MM.1S (cell line): Measurements from ENCODE around the gene AATK.

Experiments used
- DNase-seq: peaks from one replicate; pipeline ENCODE4 v3.0.0-alpha.2; 2015
- H2AFZ ChIP-seq: fragments of 300-600 bp; sonication (generic); 2 replicates; pipeline ENCODE4 v1.6.0; 2016; ENCODE audit warnings: antibody characterized with exemption, low read length
- H3F3A ChIP-seq: fragments of 300-600 bp; sonication (generic); 2 replicates; pipeline ENCODE4 v1.6.1; 2016; ENCODE audit warnings: mild to moderate bottlenecking, antibody characterized with exemption, low read length, moderate library complexity, mixed read lengths; ENCODE audit not compliant: insufficient read depth
- H3K27ac ChIP-seq: fragments of 300-600 bp; sonication (generic); 2 replicates; pipeline ENCODE4 v1.5.1; 2016; ENCODE audit warnings: mild to moderate bottlenecking, low read length
- H3K27me3 ChIP-seq: fragments of 300-600 bp; sonication (generic); replicated peaks from 2 replicates; pipeline ENCODE4 v1.6.0; 2016; ENCODE audit warnings: low read length; ENCODE audit not compliant: insufficient read depth
- H3K36me3 ChIP-seq: fragments of 300-600 bp; sonication (generic); replicated peaks from 2 replicates; pipeline ENCODE4 v1.6.1; 2016; ENCODE audit warnings: mild to moderate bottlenecking, low read length, mixed read lengths; ENCODE audit not compliant: insufficient read depth
- H3K4me1 ChIP-seq: fragments of 300-600 bp; sonication (generic); 2 replicates; pipeline ENCODE4 v1.6.1; 2016; ENCODE audit warnings: low read length, mixed read lengths
- H3K4me2 ChIP-seq: fragments of 300-600 bp; sonication (generic); 2 replicates; pipeline ENCODE4 v1.6.0; 2016; ENCODE audit warnings: low read depth, low read length
- H3K4me3 ChIP-seq: fragments of 300-600 bp; sonication (generic); 2 replicates; pipeline ENCODE4 v1.5.1; 2016; ENCODE audit warnings: low read length, mixed read lengths
- H3K79me2 ChIP-seq: fragments of 300-600 bp; sonication (generic); 2 replicates; pipeline ENCODE4 v1.6.1; 2016; ENCODE audit warnings: mixed run types, low read length, mixed read lengths
- H3K9ac ChIP-seq: fragments of 300-600 bp; sonication (generic); 2 replicates; pipeline ENCODE4 v1.6.1; 2016; ENCODE audit warnings: low read length, mixed read lengths
- H3K9me2 ChIP-seq: fragments of 300-600 bp; sonication (generic); replicated peaks from 2 replicates; pipeline ENCODE4 v1.6.1; 2016; ENCODE audit warnings: mild to moderate bottlenecking, low read length, mixed read lengths; ENCODE audit not compliant: insufficient read depth
- H3K9me3 ChIP-seq: fragments of 300-600 bp; sonication (generic); replicated peaks from 2 replicates; pipeline ENCODE4 v1.6.1; 2016; ENCODE audit warnings: mild to moderate bottlenecking, low read length, mixed read lengths; ENCODE audit not compliant: insufficient read depth
- H4K20me1 ChIP-seq: fragments of 300-600 bp; sonication (generic); 2 replicates; pipeline ENCODE4 v1.6.1; 2016; ENCODE audit warnings: mild to moderate bottlenecking, low read length, moderate library complexity, mixed read lengths; ENCODE audit not compliant: insufficient read depth
- EZH2 ChIP-seq: fragments of 300-600 bp; sonication (generic); optimal IDR thresholded peaks from 2 replicates; pipeline ENCODE3; 2017; ENCODE audit warnings: low read depth, mild to moderate bottlenecking, antibody characterized with exemption, low read length, mixed read lengths
- EZH2phosphoT487 ChIP-seq: fragments of 300-600 bp; sonication (generic); IDR thresholded peaks from 2 replicates; pipeline ENCODE4 v1.6.1; 2018; ENCODE audit warnings: antibody characterized with exemption, low read length
- TF ChIP-seq, protein P1 (sequence below): fragments of 300-600 bp; sonication (generic); IDR thresholded peaks from 2 replicates; pipeline ENCODE4 v1.5.1; 2016; ENCODE audit warnings: antibody characterized with exemption, low read length, mixed read lengths

The AATK gene

DNA sequence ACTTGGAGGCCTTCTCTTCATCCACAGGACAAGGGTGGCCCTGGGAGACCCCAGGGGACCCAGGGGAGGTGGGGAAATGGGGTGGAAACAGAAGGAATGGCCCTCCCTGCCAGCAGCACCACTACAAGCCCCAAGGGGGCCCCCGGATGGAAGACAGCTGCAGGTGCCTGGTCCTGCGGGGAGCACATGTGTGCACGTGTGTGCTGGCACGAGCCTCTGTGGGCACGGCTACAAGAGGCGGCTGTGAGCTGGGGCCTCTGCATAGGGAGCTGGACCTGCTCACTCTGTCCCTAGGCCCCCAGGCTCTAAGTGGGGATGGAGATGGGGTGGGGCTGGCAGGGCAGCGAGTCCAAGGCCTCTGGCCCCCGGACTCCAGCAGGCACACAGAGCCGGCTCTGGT, 13.2 kb upstream of the AATK start:
- no peak for DNase-seq
- Histone ChIP-seq H3K9ac (no peak overlapping the region), H3K9me3 (no peaks in the 10 kb centered on the region), H3K4me2 (no peak overlapping the region), H3K79me2 (no peaks in the 10 kb centered on the region), H3K4me3 (no peak overlapping the region), H3K36me3 (no peaks in the 10 kb centered on the region), H3K27me3 (peaks cover 94% of the 10 kb centered on the region), H3F3A (no peaks in the 10 kb centered on the region), H3K9me2 (no peaks in the 10 kb centered on the region), H3K4me1 (no peaks in the 10 kb centered on the region), H2AFZ (no peak overlapping the region), H4K20me1 (no peaks in the 10 kb centered on the region), H3K27ac (no peak overlapping the region)
- TF ChIP-seq EZH2phosphoT487 (no peak), EZH2 (no peak)
- TF ChIP-seq, protein P1, sequence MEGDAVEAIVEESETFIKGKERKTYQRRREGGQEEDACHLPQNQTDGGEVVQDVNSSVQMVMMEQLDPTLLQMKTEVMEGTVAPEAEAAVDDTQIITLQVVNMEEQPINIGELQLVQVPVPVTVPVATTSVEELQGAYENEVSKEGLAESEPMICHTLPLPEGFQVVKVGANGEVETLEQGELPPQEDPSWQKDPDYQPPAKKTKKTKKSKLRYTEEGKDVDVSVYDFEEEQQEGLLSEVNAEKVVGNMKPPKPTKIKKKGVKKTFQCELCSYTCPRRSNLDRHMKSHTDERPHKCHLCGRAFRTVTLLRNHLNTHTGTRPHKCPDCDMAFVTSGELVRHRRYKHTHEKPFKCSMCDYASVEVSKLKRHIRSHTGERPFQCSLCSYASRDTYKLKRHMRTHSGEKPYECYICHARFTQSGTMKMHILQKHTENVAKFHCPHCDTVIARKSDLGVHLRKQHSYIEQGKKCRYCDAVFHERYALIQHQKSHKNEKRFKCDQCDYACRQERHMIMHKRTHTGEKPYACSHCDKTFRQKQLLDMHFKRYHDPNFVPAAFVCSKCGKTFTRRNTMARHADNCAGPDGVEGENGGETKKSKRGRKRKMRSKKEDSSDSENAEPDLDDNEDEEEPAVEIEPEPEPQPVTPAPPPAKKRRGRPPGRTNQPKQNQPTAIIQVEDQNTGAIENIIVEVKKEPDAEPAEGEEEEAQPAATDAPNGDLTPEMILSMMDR, result no peak

DNA sequence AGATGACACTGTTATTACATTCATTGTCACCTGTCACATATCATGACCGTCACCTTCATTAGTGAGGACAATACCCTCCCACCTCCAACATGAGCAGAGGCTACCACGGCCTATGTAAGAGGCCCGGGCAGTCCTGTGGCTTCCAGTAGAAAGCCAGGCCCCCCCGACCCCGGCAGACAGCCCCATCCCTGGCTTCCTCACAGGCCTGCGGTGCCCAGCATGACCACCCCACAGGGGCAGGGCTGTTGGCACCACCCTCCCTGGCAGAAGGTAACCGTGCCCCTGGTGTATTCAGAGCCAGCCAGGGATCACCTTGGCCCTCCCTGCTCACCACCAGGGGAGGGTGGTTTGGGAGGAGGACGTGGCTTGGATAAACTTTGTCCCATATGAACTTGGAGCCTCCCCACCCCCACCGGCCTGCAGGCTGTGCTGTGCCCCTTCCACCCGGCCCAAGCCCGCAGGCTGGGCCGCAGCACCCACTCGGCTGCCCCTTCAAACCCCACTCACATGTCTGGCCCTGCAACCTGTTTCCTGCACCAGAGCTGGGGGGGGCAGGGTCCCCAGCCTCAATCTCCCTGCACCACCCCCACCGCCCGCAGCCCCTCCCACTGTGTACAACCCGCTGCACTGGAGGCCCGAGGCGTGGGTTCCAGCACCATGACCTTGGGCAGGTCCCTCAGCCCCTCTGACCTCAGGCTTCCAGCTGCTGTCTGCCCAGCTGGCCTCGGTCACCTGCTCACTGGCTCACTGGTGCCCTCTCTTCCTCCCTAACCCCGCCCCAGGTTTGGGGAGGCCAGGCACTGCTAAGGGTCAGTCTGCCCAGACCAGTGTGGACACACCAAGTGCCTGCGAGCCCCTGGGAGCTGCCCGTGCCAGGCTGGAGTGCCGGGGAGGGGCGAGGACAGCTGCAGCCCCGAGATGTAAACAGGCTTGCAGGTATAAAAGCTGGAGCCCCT, 12.4 kb upstream of the AATK start:
- Histone ChIP-seq H3K9ac (no peak overlapping the region), H3F3A (no peaks in the 10 kb centered on the region), H3K79me2 (no peaks in the 10 kb centered on the region), H3K4me3 (no peak overlapping the region), H3K9me3 (no peaks in the 10 kb centered on the region), H3K4me2 (no peak overlapping the region), H2AFZ (no peak overlapping the region), H3K36me3 (no peaks in the 10 kb centered on the region), H3K4me1 (no peaks in the 10 kb centered on the region), H4K20me1 (no peaks in the 10 kb centered on the region), H3K27me3 (peaks cover 94% of the 10 kb centered on the region), H3K9me2 (no peaks in the 10 kb centered on the region), H3K27ac (no peak overlapping the region)
- TF ChIP-seq, protein P1, result no peak
- TF ChIP-seq EZH2, result no peak
- TF ChIP-seq EZH2phosphoT487, result no peak
- DNase-seq, result no peak

DNA sequence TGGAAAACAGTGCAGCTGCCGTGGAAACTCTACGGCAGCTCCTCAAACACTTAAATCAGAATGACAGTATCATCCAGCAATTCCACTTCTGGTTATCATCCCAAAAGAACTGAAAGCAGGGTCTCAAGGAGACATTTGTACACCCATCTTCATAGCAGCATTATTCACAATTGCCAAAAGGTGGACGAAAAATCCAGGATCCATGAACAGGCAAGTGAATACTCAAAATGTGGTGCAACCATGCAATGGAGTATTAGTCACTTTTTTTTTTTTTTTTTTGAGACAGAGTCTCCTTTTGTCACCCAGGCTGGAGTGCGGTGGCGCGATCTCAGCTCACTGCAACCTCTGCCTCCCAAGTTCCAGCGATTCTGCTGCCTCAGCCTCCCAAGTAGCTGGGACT, 10.6 kb upstream of the AATK start:
- H3K4me2 ChIP-seq, result no peak overlapping the region
- no peak overlapping the region for H3K9ac ChIP-seq
- H3K4me3 ChIP-seq, result no peak overlapping the region
- H2AFZ ChIP-seq, result no peak overlapping the region
- H3K9me3 ChIP-seq, result no peaks in the 10 kb centered on the region
- H3F3A ChIP-seq, result no peaks in the 10 kb centered on the region
- no peaks in the 10 kb centered on the region for H3K9me2 ChIP-seq
- no peak overlapping the region for H3K27ac ChIP-seq
- DNase-seq, result no peak
- H3K36me3 ChIP-seq, result no peaks in the 10 kb centered on the region
- no peaks in the 10 kb centered on the region for H3K79me2 ChIP-seq
- no peaks in the 10 kb centered on the region for H4K20me1 ChIP-seq
- H3K27me3 ChIP-seq, result peaks cover 93% of the 10 kb centered on the region
- H3K4me1 ChIP-seq, result no peaks in the 10 kb centered on the region
- no peak for TF ChIP-seq EZH2phosphoT487
- no peak for TF ChIP-seq EZH2
- TF ChIP-seq, protein P1, result no peak
